Bronchial epithelial cell (primary cell): ENCODE results near the gene ARFGAP1. TPM values are rescaled to one million over a fixed set of nuclear protein-coding genes. Genes with fewer than 3 reads are reported as not detected.

Experiments
- DNase-seq: peaks from one replicate; pipeline ENCODE4 v3.0.0-alpha.2; 2010; ENCODE audit warnings: low read depth
- FAIRE-seq: peaks from 2 replicates; lab custom pipeline; 2011; peaks lifted over from hg19 to GRCh38; lab: Jason Lieb, UNC
- H3K27me3 ChIP-seq: 2 replicates; pipeline ENCODE4 v1.5.1; 2011; ENCODE audit warnings: low read length; ENCODE audit not compliant: control insufficient read depth, insufficient read depth
- H3K36me3 ChIP-seq: 2 replicates; pipeline ENCODE4 v1.5.1; 2011; ENCODE audit warnings: low read length; ENCODE audit not compliant: control insufficient read depth, insufficient read depth
- H3K4me3 ChIP-seq: 2 replicates; pipeline ENCODE4 v1.5.1; 2011; ENCODE audit warnings: mild to moderate bottlenecking, low read depth, low read length, control low read depth
- CTCF ChIP-seq: IDR thresholded peaks from 2 replicates; pipeline ENCODE4 v1.5.1; 2011; ENCODE audit warnings: mild to moderate bottlenecking, moderate library complexity, low read length, control low read depth, inconsistent platforms; ENCODE audit not compliant: insufficient read depth, severe bottlenecking
- total RNA-seq: library from RNA; depleted of rRNA; stranded (reverse); fragments of >200 nt; gene quantifications from 2 replicates; pipeline ENCODE4 v1.2.1, GENCODE V29; 2014

Gene ARFGAP1
- total RNA-seq, 1 donor from 2014 or later, result 49.2 TPM

DNA sequence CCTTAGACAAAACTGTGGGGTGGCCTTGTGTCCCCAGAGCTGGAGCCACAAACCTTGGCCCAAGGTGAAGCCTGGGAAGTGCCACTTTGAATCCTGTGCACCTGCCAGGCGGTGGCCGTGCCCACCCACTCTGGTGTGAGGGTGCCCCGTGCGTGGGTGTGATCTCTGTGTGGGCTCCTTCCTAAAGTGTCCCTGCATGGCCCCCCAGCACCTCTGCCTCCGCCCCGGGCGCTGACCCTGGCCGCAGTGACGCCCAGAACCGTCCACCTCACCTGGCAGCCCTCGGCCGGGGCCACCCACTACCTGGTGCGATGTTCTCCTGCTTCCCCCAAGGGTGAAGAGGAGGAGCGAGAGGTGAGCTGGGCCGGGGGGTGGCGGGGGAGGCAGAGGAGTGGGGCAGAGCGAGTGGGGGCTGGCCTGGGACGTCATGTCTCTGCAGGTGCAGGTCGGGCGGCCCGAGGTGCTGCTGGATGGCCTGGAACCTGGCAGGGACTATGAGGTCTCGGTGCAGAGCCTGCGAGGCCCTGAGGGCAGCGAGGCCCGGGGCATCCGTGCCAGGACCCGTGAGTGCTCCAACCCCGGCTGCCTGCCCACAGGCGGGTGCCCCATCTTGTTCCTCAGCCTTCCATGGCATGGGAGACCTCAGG lies 38.7 kb downstream of the ARFGAP1 start:
- no peak for TF ChIP-seq CTCF
- Histone ChIP-seq H3K4me3 (no peak overlapping the region), H3K27me3 (peaks cover 3% of the 10 kb centered on the region), H3K36me3 (no peaks in the 10 kb centered on the region)
- FAIRE-seq (no peak), DNase-seq (no peak)

- DNase-seq (no peak), FAIRE-seq (no peak)
- H3K4me3 ChIP-seq, result no peak overlapping the region
- H3K36me3 ChIP-seq, result no peaks in the 10 kb centered on the region
- peaks cover 3% of the 10 kb centered on the region for H3K27me3 ChIP-seq
- TF ChIP-seq CTCF, result no peak
Measured at GRCh38 chr20:63311833-63312243, 39.2 kb downstream of the ARFGAP1 start.

- Histone ChIP-seq H3K36me3 (no peaks in the 10 kb centered on the region), H3K27me3 (peaks cover 3% of the 10 kb centered on the region), H3K4me3 (no peak overlapping the region)
- TF ChIP-seq CTCF, result no peak
- no peak for DNase-seq
- FAIRE-seq, result no peak
Measured at GRCh38 chr20:63312273-63312672, 39.7 kb downstream of the ARFGAP1 start.

GRCh38 chr20:63312690-63313348 lies 40.2 kb downstream of the ARFGAP1 start:
- FAIRE-seq (no peak), DNase-seq (no peak)
- H3K27me3 ChIP-seq, result peaks cover 3% of the 10 kb centered on the region
- TF ChIP-seq CTCF, result no peak
- no peaks in the 10 kb centered on the region for H3K36me3 ChIP-seq
- no peak overlapping the region for H3K4me3 ChIP-seq

- FAIRE-seq (no peak), DNase-seq (no peak)
- no peak for TF ChIP-seq CTCF
- H3K4me3 ChIP-seq, result no peak overlapping the region
- peaks cover 1% of the 10 kb centered on the region for H3K27me3 ChIP-seq
- H3K36me3 ChIP-seq, result no peaks in the 10 kb centered on the region
Measured at GRCh38 chr20:63313349-63314014, 40.9 kb downstream of the ARFGAP1 start.
